ENCODE results near the gene CNTNAP1.
"Not testable (repeated sequence)": the region's sequence is repeated elsewhere in the genome, so short reads cannot be mapped to it uniquely, and the experiment has no call there.

- TF ChIP-seq MAFF (IDR thresholded peaks at IDR 0.05; ENCODE audit: low read length); CHD1 (IDR thresholded peaks at IDR 0.05; ENCODE audit: low read length); POLR2A (conservative IDR thresholded peaks at IDR 0.05); PRDM10 (IDR thresholded peaks at IDR 0.05; ENCODE audit: partially characterized antibody); ZKSCAN1 (IDR thresholded peaks at IDR 0.05; ENCODE audit: low read depth, low read length); CTCF (IDR thresholded peaks at IDR 0.05 in 2 of 3, conservative IDR thresholded peaks at IDR 0.05 in 1 of 3; ENCODE audit: insufficient read depth in 2 of 3, low read depth in 1 of 3, low read length in 3 of 3): not testable (repeated sequence)
These were observed 60.6 kb downstream of the CNTNAP1 start for GRCh38 chr17:42742916-42743315.

Data from K562 (cell line).